SU-DHL-6 (cell line): ENCODE results near the gene CCDC116.

ENCODE experiments used
- H2AFZ ChIP-seq: fragments of 200-600 bp; sonication (generic); 2 replicates; pipeline ENCODE4 v1.6.1; 2014; ENCODE audit warnings: low read depth, mild to moderate bottlenecking, moderate library complexity, mixed read lengths, antibody characterized with exemption, low read length; ENCODE audit not compliant: severe bottlenecking
- H3F3A ChIP-seq: fragments of 200-600 bp; shearing (Covaris generic); 2 replicates; pipeline ENCODE4 v1.6.0; 2016; ENCODE audit warnings: antibody characterized with exemption, mild to moderate bottlenecking; ENCODE audit not compliant: insufficient read depth
- H3K27ac ChIP-seq: fragments of 200-600 bp; sonication (generic); 2 replicates; pipeline ENCODE4 v1.5.1; 2016; ENCODE audit warnings: low read depth, mild to moderate bottlenecking, low read length, moderate library complexity, mixed read lengths
- H3K27me3 ChIP-seq: fragments of 200-600 bp; sonication (generic), shearing (Covaris generic); 2 replicates; pipeline ENCODE4 v1.6.0; 2014; ENCODE audit warnings: mild to moderate bottlenecking, low read length
- H3K36me3 ChIP-seq: fragments of 200-600 bp; sonication (generic); 2 replicates; pipeline ENCODE4 v1.6.1; 2014; ENCODE audit warnings: mild to moderate bottlenecking, low read length, mixed read lengths
- H3K4me2 ChIP-seq: fragments of 300-600, 200-600 bp; shearing (Covaris generic), sonication (generic); 2 replicates; pipeline ENCODE4 v1.6.0; 2014; ENCODE audit warnings: low read length, low read depth, mild to moderate bottlenecking; ENCODE audit not compliant: poor library complexity, severe bottlenecking
- H3K4me3 ChIP-seq: fragments of 200-600 bp; sonication (generic); 2 replicates; pipeline ENCODE4 v1.5.1; 2014; ENCODE audit warnings: antibody characterized with exemption, low read length, mild to moderate bottlenecking, mixed read lengths; ENCODE audit not compliant: insufficient read depth, poor library complexity, severe bottlenecking
- H3K79me2 ChIP-seq: fragments of 200-600 bp; sonication (generic); 2 replicates; pipeline ENCODE4 v1.6.1; 2014; ENCODE audit warnings: mild to moderate bottlenecking, low read length, moderate library complexity; ENCODE audit not compliant: insufficient read depth
- H3K9ac ChIP-seq: fragments of 200-600 bp; sonication (generic); 2 replicates; pipeline ENCODE4 v1.7.0; 2014; ENCODE audit warnings: mild to moderate bottlenecking, low read length
- H3K9me2 ChIP-seq: fragments of 200-600 bp; sonication (generic); replicated peaks from 2 replicates; pipeline ENCODE4 v1.6.1; 2014; ENCODE audit warnings: low read length; ENCODE audit not compliant: insufficient read depth
- H3K9me3 ChIP-seq: fragments of 200-600 bp; sonication (generic); 2 replicates; pipeline ENCODE4 v1.6.1; 2014; ENCODE audit warnings: low read length, mixed read lengths; ENCODE audit not compliant: insufficient read depth
- H4K20me1 ChIP-seq: fragments of 200-600 bp; sonication (generic); 2 replicates; pipeline ENCODE4 v1.6.1; 2014; ENCODE audit warnings: low read depth, mild to moderate bottlenecking, antibody characterized with exemption, low read length, moderate library complexity, mixed read lengths
- CTCF ChIP-seq: fragments of 200-600 bp; sonication (generic); IDR thresholded peaks from one replicate; pipeline ENCODE4 v1.5.1; 2017; ENCODE audit warnings: antibody characterized with exemption, mild to moderate bottlenecking, low read length, moderate library complexity; ENCODE audit not compliant: insufficient read depth, poor library complexity, severe bottlenecking
- EZH2phosphoT487 ChIP-seq: fragments of 200-600 bp; sonication (generic), shearing (Covaris generic); conservative IDR thresholded peaks from 2 replicates; pipeline ENCODE4 v1.6.1; 2018; ENCODE audit warnings: mild to moderate bottlenecking, antibody characterized with exemption, low read length, moderate library complexity, mixed read lengths

The CCDC116 gene

GRCh38 chr22:21626073-21626734 lies 6.4 kb upstream of the CCDC116 start:
- Histone ChIP-seq H3K27me3 (no peaks in the 10 kb centered on the region), H3K9me2 (no peaks in the 10 kb centered on the region), H3K4me2 (no peak overlapping the region), H3K27ac (no peak overlapping the region), H3K79me2 (peaks cover 12% of the 10 kb centered on the region; the same call in 1 of the 2 replicates), H3K4me3 (no peak overlapping the region), H4K20me1 (no peaks in the 10 kb centered on the region), H3K36me3 (no peaks in the 10 kb centered on the region), H3F3A (peaks cover 18% of the 10 kb centered on the region), H3K9ac (no peak overlapping the region), H2AFZ (no peak overlapping the region), H3K9me3 (no peaks in the 10 kb centered on the region)
- TF ChIP-seq CTCF (no peak), EZH2phosphoT487 (no peak)

- Histone ChIP-seq H3F3A (peaks cover 18% of the 10 kb centered on the region), H3K36me3 (no peaks in the 10 kb centered on the region), H3K4me2 (no peak overlapping the region), H3K27ac (no peak overlapping the region), H3K4me3 (no peak overlapping the region), H3K9me3 (no peaks in the 10 kb centered on the region), H4K20me1 (no peaks in the 10 kb centered on the region), H3K9ac (no peak overlapping the region), H3K9me2 (no peaks in the 10 kb centered on the region), H3K27me3 (no peaks in the 10 kb centered on the region), H2AFZ (no peak overlapping the region), H3K79me2 (peaks cover 12% of the 10 kb centered on the region; the same call in 1 of the 2 replicates)
- no peak for TF ChIP-seq EZH2phosphoT487
- TF ChIP-seq CTCF, result no peak
These were observed 5.7 kb upstream of the CCDC116 start for GRCh38 chr22:21626735-21627469.

- H3K9me2 ChIP-seq, result no peaks in the 10 kb centered on the region
- no peaks in the 10 kb centered on the region for H3K27me3 ChIP-seq
- H3F3A ChIP-seq, result peaks cover 15% of the 10 kb centered on the region
- peak overlapping the region; percentile 69 for H3K4me2 ChIP-seq
- no peaks in the 10 kb centered on the region for H4K20me1 ChIP-seq
- peak overlapping the region; percentile 99 for H3K9ac ChIP-seq
- no peaks in the 10 kb centered on the region for H3K36me3 ChIP-seq
- H2AFZ ChIP-seq, result no peak overlapping the region
- no peaks in the 10 kb centered on the region for H3K9me3 ChIP-seq
- H3K79me2 ChIP-seq, result peaks cover 12% of the 10 kb centered on the region; the same call in 1 of the 2 replicates
- peak overlapping the region; percentile 99 for H3K4me3 ChIP-seq
- peak overlapping the region; percentile 91 for H3K27ac ChIP-seq
- no peak for TF ChIP-seq CTCF
These were observed 3.9 kb upstream of the CCDC116 start for GRCh38 chr22:21628386-21629254.
